Measurements from ENCODE around the gene MYO9B.
"Not testable (repeated sequence)": the region's sequence is repeated elsewhere in the genome, so short reads cannot be mapped to it uniquely, and the experiment has no call there.

MYO9B gene

GRCh38 chr19:17183858-17184321 lies 108.3 kb downstream of the MYO9B start:
- peak; percentile 55 for DNase-seq (ENCODE audit: low spot score)

GRCh38 chr19:17184371-17184841 lies 108.8 kb downstream of the MYO9B start:
- peak; percentile 7 for DNase-seq (ENCODE audit: low spot score)

DNA sequence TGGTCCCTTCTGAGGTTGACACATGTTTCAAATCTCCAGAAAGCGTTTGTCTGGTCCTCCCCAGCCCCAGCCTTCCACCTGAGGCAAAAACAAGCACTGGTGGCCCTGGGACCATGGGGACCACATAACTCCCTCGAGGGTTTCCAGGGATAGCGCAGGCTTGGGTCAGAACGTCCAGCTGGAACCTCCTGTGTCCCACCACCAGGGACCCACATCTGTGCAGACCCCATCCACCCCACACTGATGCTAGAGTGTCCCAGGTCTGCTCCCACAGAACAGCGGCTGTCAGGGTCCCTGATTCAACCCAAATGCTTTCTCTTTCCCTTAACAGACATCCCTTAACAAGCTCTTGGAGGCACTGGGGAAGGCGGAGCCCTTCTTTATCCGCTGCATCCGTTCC lies 110.0 kb downstream of the MYO9B start:
- no peak for DNase-seq (ENCODE audit: low spot score)

DNA sequence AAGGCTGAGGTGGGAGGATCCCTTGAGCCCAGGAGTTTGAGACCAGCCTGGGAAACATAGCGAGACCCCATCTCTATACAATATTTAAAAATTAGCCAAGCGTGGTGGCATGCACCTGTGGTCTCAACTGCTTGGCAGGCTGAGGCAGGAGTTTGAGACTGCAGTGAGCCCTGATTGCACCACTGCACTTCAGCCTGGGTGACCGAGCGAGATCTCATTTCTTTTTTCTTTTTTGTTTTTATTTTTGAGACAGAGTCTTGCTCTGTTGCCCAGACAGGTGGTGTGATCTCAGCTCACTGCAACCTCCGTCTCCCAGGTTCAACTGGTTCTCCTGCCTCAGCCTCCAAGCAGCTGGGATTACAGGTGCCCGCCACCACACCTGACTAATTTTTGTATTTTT lies 116.2 kb downstream of the MYO9B start:
- DNase-seq (ENCODE audit: low spot score): not testable (repeated sequence)

DNA sequence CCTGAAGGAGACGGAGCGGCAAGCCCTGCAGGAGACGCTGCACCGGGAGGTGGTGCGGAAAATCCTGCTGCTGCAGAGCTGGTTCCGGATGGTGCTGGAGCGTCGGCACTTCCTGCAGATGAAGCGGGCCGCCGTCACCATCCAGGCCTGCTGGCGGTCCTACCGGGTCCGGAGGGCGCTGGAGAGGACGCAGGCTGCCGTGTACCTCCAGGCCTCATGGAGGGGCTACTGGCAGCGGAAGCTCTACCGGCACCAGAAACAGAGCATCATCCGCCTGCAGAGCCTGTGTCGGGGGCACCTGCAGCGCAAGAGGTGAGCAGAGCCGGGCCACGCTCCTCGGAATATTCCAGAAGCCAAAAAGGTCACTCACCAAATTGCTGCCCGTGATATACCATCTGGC lies 117.2 kb downstream of the MYO9B start:
- DNase-seq (ENCODE audit: low spot score): no peak

DNA sequence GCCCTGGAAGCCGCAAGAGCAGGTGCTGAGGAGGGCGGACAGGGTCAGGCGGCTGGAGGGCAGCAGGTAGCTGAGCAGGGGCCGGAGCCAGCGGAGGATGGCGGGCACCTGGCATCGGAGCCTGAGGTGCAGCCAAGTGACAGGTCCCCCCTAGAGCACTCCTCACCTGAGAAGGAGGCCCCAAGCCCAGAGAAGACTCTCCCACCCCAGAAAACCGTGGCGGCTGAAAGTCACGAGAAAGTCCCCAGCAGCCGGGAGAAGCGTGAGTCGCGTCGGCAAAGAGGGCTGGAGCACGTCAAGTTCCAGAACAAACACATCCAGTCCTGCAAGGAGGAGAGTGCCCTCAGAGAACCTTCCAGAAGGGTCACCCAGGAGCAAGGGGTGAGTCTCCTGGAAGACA lies 119.0 kb downstream of the MYO9B start:
- no peak for DNase-seq (ENCODE audit: low spot score)

GRCh38 chr19:17195106-17195505 lies 119.5 kb downstream of the MYO9B start:
- no peak for DNase-seq (ENCODE audit: low spot score)

GRCh38 chr19:17196610-17197009 lies 121.0 kb downstream of the MYO9B start:
- no peak for DNase-seq (ENCODE audit: low spot score)

- no peak for DNase-seq (ENCODE audit: low spot score)
These were observed 122.1 kb downstream of the MYO9B start for GRCh38 chr19:17197666-17198065.

GRCh38 chr19:17200408-17201079 lies 125.0 kb downstream of the MYO9B start:
- no peak for DNase-seq (ENCODE audit: low spot score)

DNA sequence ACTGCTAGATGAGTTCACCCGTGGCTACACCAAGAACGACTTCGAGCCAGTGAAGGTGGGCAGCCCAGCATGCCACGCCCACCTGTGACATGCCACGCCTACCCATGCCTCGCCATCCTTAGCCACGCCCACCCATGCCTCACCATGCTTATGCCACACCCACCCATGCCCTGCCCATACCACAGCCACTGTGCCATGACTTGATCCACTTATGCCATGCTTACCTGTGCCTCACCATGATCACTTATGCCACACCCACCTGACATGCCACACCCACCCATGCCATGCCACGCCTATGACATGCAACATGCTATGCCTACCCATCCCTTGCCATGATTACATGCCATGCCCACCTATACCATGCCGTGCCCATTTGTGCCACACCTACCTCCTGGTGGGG lies 126.7 kb downstream of the MYO9B start:
- DNase-seq (ENCODE audit: low spot score): no peak

DNA sequence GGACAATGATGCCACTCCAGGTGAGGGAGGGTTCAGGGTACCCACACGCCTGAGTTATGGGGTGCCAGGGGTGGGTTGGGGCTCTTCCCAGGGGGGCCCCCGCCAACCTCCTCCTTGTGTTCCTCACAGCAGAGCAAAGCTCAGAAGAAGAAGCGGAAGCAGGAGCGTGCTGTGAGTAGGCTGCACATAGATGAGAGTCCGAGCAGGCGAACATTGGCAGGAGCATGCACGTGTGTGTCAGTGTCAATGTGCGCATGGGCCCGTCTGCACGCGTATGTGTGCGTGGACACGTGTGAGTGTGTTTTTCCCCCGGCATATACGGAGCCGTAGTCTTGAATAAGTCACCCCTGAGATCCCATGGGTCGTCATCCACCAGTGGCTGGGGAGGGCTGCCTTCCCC lies 127.1 kb downstream of the MYO9B start:
- DNase-seq (ENCODE audit: low spot score): no peak

- DNase-seq (ENCODE audit: low spot score): peak; percentile 26
These were observed 129.9 kb downstream of the MYO9B start for GRCh38 chr19:17205237-17206140.

DNA sequence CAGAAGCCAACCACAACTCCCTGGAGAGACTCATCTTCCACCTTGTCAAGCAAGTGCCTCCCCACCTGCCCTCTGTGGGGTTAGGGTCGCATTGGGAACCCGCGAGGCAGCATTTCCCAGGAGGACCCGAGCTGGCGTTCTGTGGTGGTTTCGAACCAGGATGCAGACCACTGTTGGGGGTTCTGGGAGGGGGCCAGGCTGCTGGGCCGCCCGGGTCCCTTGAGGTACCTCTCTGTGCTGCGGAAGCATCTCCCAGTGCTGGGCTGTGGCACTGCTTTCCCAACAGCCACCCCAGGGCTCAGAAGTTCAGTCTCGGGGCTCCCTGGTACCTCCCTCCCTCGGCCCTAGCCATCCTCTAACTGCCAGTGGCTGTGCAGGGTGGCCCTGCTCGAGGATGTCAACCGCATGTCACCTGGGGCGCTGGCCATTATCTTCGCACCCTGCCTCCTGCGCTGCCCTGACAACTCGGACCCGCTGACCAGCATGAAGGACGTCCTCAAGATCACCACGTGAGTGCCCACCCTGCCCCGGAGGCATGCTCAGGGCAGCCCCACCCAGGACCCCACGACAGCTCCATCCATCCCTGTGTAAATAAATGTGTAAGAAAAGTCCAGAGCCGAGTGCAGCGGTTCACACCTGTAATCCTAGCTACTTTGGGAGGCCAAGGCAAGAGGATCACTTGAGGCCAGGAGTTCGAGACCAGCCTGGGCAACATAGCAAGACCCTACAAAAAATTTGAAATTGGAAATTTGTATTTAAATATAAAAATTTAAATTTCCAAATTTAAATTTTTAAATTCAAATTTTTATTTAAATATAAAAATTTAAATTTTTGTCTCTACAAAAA lies 131.4 kb downstream of the MYO9B start:
- DNase-seq (ENCODE audit: low spot score): no peak

DNA sequence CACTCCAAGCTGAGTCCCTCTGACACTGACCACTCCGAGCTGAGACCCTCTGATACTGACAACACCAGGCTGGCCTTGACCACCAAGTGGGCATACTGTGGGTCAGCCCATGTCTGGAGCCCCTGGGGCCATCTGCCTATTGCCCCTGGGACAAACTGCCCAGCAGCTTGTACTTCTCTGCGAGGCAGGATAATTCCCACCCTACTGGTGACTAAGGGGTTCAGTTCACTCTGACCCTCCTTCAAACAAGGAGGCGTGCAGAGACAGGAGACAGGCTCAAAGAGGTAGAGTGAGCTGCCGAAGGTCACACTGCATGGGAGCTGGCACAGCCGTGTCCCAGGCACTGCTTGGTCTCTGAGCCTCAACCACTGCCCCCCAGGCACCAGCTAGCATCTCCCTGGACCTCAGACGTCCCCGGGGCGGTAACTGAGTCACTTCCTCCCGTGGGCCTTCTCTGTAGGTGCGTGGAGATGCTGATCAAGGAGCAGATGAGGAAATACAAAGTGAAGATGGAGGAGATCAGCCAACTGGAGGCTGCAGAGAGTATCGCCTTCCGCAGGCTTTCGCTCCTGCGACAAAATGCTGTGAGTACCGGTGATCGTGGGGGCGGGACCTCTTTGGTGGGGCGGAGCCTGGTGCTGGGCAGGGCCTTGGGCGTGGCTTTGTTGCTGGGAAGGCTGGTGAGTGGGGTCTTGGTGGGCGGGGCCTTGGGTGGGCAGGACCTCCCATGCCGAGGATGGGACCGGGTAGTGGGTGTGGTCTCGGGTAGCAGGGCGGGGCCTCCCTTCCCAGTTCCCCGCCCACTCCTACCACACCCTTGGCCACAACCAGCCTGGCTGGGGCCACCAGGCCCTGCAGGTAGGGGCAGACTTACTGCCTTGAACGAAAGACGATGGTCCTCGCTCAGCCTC lies 133.8 kb downstream of the MYO9B start:
- DNase-seq (ENCODE audit: low spot score): no peak

- DNase-seq (ENCODE audit: low spot score): no peak
These were observed 134.7 kb downstream of the MYO9B start for GRCh38 chr19:17210296-17210695.

DNA sequence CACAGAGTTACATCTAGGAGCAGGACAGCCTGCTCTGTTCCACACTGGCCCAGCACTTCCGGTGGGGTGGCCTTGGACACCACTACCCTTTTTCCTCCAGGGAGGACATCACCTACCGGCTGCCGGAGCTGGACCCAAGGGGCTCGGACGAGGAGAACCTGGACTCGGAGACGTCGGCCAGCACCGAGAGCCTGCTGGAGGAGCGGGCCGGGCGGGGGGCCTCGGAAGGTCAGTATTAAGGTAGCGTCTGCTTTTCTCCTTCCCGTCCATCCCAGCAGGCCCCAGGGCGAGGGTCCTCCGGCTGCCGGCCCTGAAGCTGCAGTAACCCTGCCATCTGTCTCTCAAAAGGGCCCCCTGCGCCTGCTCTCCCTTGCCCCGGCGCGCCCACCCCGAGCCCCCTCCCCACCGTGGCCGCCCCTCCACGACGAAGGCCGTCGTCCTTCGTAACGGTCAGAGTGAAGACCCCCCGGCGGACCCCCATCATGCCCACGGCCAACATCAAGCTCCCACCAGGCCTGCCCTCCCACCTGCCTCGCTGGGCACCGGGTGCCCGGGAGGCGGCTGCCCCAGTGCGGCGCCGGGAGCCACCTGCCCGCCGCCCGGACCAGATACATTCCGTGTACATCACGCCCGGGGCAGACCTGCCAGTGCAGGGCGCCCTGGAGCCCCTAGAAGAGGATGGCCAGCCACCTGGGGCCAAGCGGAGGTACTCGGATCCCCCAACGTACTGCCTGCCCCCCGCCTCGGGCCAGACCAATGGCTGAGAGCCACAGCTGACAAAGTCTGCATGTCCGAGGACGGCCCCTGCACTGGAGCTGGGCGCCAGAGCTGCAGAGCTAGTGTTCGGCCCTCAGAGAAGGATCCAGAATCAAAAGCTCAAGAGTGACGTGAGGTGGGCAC lies 136.2 kb downstream of the MYO9B start:
- no peak for DNase-seq (ENCODE audit: low spot score)

DNA sequence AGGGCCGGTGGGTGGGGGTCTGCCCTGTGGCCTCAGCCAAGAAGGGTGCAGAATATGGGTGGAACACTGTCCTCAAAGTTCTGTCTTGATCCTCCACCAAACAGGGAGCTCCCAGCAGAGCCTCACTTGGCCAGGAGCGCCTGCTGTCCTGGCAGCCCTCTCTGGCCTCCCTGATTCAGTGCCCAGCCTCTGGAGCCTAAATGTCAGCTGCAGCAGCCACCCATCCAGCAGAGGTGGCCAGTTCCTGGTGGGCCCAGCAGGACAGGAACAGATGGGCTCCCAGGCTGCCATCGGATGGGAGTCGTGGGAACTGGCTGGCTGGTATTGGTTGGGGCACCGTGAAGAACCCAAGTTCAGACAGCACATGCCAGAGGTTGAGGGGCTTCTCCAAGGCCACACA lies 137.8 kb downstream of the MYO9B start:
- DNase-seq (ENCODE audit: low spot score): no peak

GRCh38 chr19:17214508-17215126 lies 139.0 kb downstream of the MYO9B start:
- no peak for DNase-seq (ENCODE audit: low spot score)
